GM12878 (cell line): Measurements from ENCODE around the gene GFRA1. TPM values are rescaled to one million over a fixed set of nuclear protein-coding genes. Genes with fewer than 3 reads are reported as not detected.

ENCODE experiments used
- ATAC-seq: fragments of 200-7000 bp; cut with Tn5 transposase; 3 replicates; pipeline ENCODE4 v1.9.1; 2020; ENCODE audit warnings: mild to moderate bottlenecking, moderate library complexity
- BruUV-seq: library from RNA; stranded (reverse); fragments of 400-500 nt; replicated peaks from 2 replicates; lab custom pipeline; 2021; lab: Mats Ljungman, UMichigan
- CTCF ChIA-PET: fragments of 300-600 bp; sonication (Branson Sonifier 250); formaldehyde crosslinking; extraction: SDS; loops from one replicate; lab custom pipeline; 2021; ENCODE audit warnings: inconsistent platforms; lab: Yijun Ruan, JAX
- POLR2A ChIA-PET: fragments of 350-600 bp; formaldehyde crosslinking; extraction: SDS; loops from one replicate; lab custom pipeline; 2021; ENCODE audit warnings: inconsistent platforms; lab: Charles Lee
- RAD21 ChIA-PET: fragments of 300-600 bp; sonication (Branson Sonifier 250); formaldehyde crosslinking; loops from one replicate; lab custom pipeline; 2023; ENCODE audit warnings: antibody characterized with exemption; ENCODE audit not compliant: unreplicated experiment; lab: Charles Lee
- SMC1A ChIA-PET: fragments of 300-600 bp; sonication (Branson Sonifier 250); formaldehyde crosslinking; loops from one replicate; lab custom pipeline; 2023; ENCODE audit not compliant: unreplicated experiment, uncharacterized antibody; lab: Charles Lee
- DNase-seq: peaks from one replicate; pipeline ENCODE4 v3.0.0-alpha.2; 2011; ENCODE audit warnings: low read depth, low spot score
- FAIRE-seq: peaks from 3 replicates; lab custom pipeline; 2011; peaks lifted over from hg19 to GRCh38; lab: Jason Lieb, UNC
- H2AFZ ChIP-seq: 2 replicates; pipeline ENCODE4 v1.6.0; 2011; ENCODE audit warnings: low read depth, low read length, control low read depth; ENCODE audit not compliant: control insufficient read depth
- H3K27ac ChIP-seq: 2 replicates; pipeline ENCODE4 v1.5.1; 2011; ENCODE audit warnings: control low read depth; ENCODE audit not compliant: control insufficient read depth, insufficient read depth
- H3K27me3 ChIP-seq, 2 experiments: replicated peaks in 1 of 2; 2 replicates each; pipeline versions ENCODE4 v1.6.0 to v1.6.1; 2011; ENCODE audit warnings: low read length in 1 of 2; ENCODE audit not compliant: control insufficient read depth in 2 of 2, insufficient read depth in 2 of 2
- H3K36me3 ChIP-seq, 2 experiments: 2 replicates each; pipeline ENCODE4 v1.5.1; 2011; ENCODE audit warnings: low read length in 1 of 2; ENCODE audit not compliant: control insufficient read depth in 2 of 2, insufficient read depth in 2 of 2
- H3K4me1 ChIP-seq: 2 replicates; pipeline ENCODE4 v1.6.1; 2011; ENCODE audit warnings: mild to moderate bottlenecking, low read length, moderate library complexity, mixed read lengths; ENCODE audit not compliant: control insufficient read depth, insufficient read depth
- H3K4me2 ChIP-seq: 2 replicates; pipeline ENCODE4 v1.6.0; 2011; ENCODE audit warnings: control low read depth; ENCODE audit not compliant: control insufficient read depth, insufficient read depth
- H3K4me3 ChIP-seq: fragments of 200-600 bp; sonication (generic); 2 replicates; pipeline ENCODE4 v1.5.1; 2016
- H3K79me2 ChIP-seq: 2 replicates; pipeline ENCODE4 v1.6.0; 2011; ENCODE audit warnings: low read length; ENCODE audit not compliant: control insufficient read depth, insufficient read depth
- H3K9ac ChIP-seq: 2 replicates; pipeline ENCODE4 v1.8.0; 2011; ENCODE audit warnings: low read length, control low read depth, mixed read lengths; ENCODE audit not compliant: control insufficient read depth, insufficient read depth
- H3K9me3 ChIP-seq: replicated peaks from 3 replicates; pipeline ENCODE4 v1.5.1; 2011; ENCODE audit warnings: mild to moderate bottlenecking, low read length; ENCODE audit not compliant: control insufficient read depth, insufficient read depth
- H4K20me1 ChIP-seq: 2 replicates; pipeline ENCODE4 v1.6.0; 2011; ENCODE audit not compliant: control insufficient read depth, insufficient read depth
- E4F1 ChIP-seq: fragments of 450-650 bp; IDR thresholded peaks from 2 replicates; pipeline ENCODE4 v1.6.1; 2018; ENCODE audit warnings: borderline replicate concordance, mild to moderate bottlenecking; ENCODE audit not compliant: partially characterized antibody
- HDGF ChIP-seq: fragments of 450-650 bp; IDR thresholded peaks from 2 replicates; pipeline ENCODE4 v1.6.1; 2016; ENCODE audit warnings: antibody characterized with exemption
- IKZF1 ChIP-seq: fragments of 450-650 bp; conservative IDR thresholded peaks from 2 replicates; pipeline ENCODE4 v1.6.1; 2017; ENCODE audit warnings: antibody characterized with exemption, mild to moderate bottlenecking
- JUNB ChIP-seq: IDR thresholded peaks from 2 replicates; pipeline ENCODE4 v1.6.1; 2016; ENCODE audit warnings: antibody characterized with exemption, mild to moderate bottlenecking
- MYB ChIP-seq: fragments of 150-350 bp; IDR thresholded peaks from 2 replicates; pipeline ENCODE4 v1.6.1; 2014; ENCODE audit warnings: mild to moderate bottlenecking, low read depth, low read length, borderline replicate concordance
- NFXL1 ChIP-seq: fragments of 450-650 bp; IDR thresholded peaks from 2 replicates; pipeline ENCODE4 v1.6.1; 2017; ENCODE audit warnings: antibody characterized with exemption, mild to moderate bottlenecking, borderline replicate concordance
- NFYB ChIP-seq: IDR thresholded peaks from 2 replicates; pipeline ENCODE4 v1.6.1; 2011; ENCODE audit warnings: low read depth, mild to moderate bottlenecking, low read length, improper control_type of control experiment, moderate library complexity; ENCODE audit not compliant: insufficient read depth
- PML ChIP-seq: IDR thresholded peaks from 2 replicates; pipeline ENCODE4 v1.6.1; 2012; ENCODE audit warnings: low read length, inconsistent platforms
- POLR2AphosphoS5 ChIP-seq: IDR thresholded peaks from 2 replicates; pipeline ENCODE4 v1.6.1; 2011; ENCODE audit warnings: mild to moderate bottlenecking, low read length, inconsistent platforms
- RBBP5 ChIP-seq: fragments of 200-600 bp; sonication (generic); conservative IDR thresholded peaks from 2 replicates; pipeline ENCODE4 v1.6.1; 2016
- SIX5 ChIP-seq: IDR thresholded peaks from 2 replicates; pipeline ENCODE4 v1.6.1; 2011; ENCODE audit warnings: mild to moderate bottlenecking, low read depth, low read length, moderate library complexity; ENCODE audit not compliant: severe bottlenecking
- SKIL ChIP-seq: fragments of 450-650 bp; IDR thresholded peaks from 2 replicates; pipeline ENCODE4 v1.6.1; 2017; ENCODE audit warnings: mild to moderate bottlenecking, low read depth, inconsistent platforms; ENCODE audit not compliant: poor library complexity, severe bottlenecking
- SP1 ChIP-seq: IDR thresholded peaks from one replicate; pipeline ENCODE4 v1.6.1; 2011; ENCODE audit warnings: low read depth, low read length
- SRF ChIP-seq, 2 experiments: IDR thresholded peaks; 2 replicates each; pipeline ENCODE4 v1.6.1; 2011; ENCODE audit warnings: low read depth in 2 of 2, low read length in 2 of 2, mild to moderate bottlenecking in 1 of 2, moderate library complexity in 1 of 2
- TBL1XR1 ChIP-seq: IDR thresholded peaks from 2 replicates; pipeline ENCODE4 v1.6.1; 2012; ENCODE audit warnings: low read depth, low read length, improper control_type of control experiment
- WGBS: methylation state at CpG from one replicate; pipeline ENCODE4 v1.1.6; 2016; ENCODE audit warnings: low lambda C conversion rate; ENCODE audit not compliant: insufficient replicate concordance, insufficient coverage; ENCODE audit errors: missing lambda C conversion rate; 5-methylcytosine and 5-hydroxymethylcytosine counted together
- in situ Hi-C: fragments of 300-500 bp; cut with MboI; formaldehyde crosslinking; loops from 9 replicates; pipeline ENCODE4 v1.14.3; 2018; ENCODE audit warnings: mixed read lengths
- intact Hi-C: fragments of 100-400 bp; cut with micrococcal nuclease; formaldehyde crosslinking; loops from one replicate; pipeline ENCODE4 v1.14.2; 2022; ENCODE audit not compliant: unreplicated experiment
- polyA plus RNA-seq, 11 experiments: library from polyadenylated mRNA; depleted of rRNA in 4 of 11; unstranded in 6 of 11; stranded (reverse) in 5 of 11; fragments of >200 nt; fragmentation: Nextera tagmentation in 4 of 11; fragmentation: Illumina TruSeq in 1 of 11; extraction: Ambion mirVana in 4 of 11; extraction: Trizol in 1 of 11; gene quantifications; 1 replicate in 1 of 11; 2 replicates in 10 of 11; pipeline versions ENCODE4 v1.2.1 to v1.2.3, GENCODE V29; 2011 to 2016; ENCODE audit warnings: inconsistent platforms in 2 of 11, missing spikeins in 2 of 11, low read depth in 1 of 11
- total RNA-seq, 4 experiments: library from RNA; depleted of rRNA in 3 of 4; stranded (reverse); fragments of >200 nt in 3 of 4; fragmentation: Illumina TruSeq in 1 of 4; extraction: Trizol in 1 of 4; gene quantifications; 2 replicates each; pipeline versions ENCODE4 v1.2.1 to v1.2.3, GENCODE V29; 2013 to 2021

Gene GFRA1
- total and polyA plus RNA-seq, 10 of the 15 experiments (the other 5 are each of a cell fraction or from before 2014, with no cell fraction given): 0.05 to 0.19 TPM; not detected in 8

- H3K9ac ChIP-seq: no peak overlapping the region
- no peak overlapping the region for H3K27ac ChIP-seq
- H3K9me3 ChIP-seq: no peaks in the 10 kb centered on the region
- H4K20me1 ChIP-seq: no peaks in the 10 kb centered on the region
- no peaks in the 10 kb centered on the region for H3K36me3 ChIP-seq
- H3K79me2 ChIP-seq: no peaks in the 10 kb centered on the region
- H3K27me3 ChIP-seq: no peaks in the 10 kb centered on the region
- BruUV-seq: no TSS peak
- no peak for ATAC-seq
- no peak for DNase-seq
- ChIA-PET SMC1A (no interaction called here), POLR2A (no interaction called here), CTCF (no interaction called here), RAD21 (no interaction called here)
- in situ Hi-C loops (no loop called here), intact Hi-C loops (no loop called here)
- no peak for FAIRE-seq
- H3K4me3 ChIP-seq: no peak overlapping the region
- H2AFZ ChIP-seq: no peak overlapping the region
- WGBS: 70% methylated on average over 4 of the region's 4 CpGs
- H3K4me2 ChIP-seq: no peak overlapping the region
- no peak for TF ChIP-seq SP1
- TF ChIP-seq RBBP5: no peak
- TF ChIP-seq JUNB: no peak
- no peak for TF ChIP-seq TBL1XR1
- TF ChIP-seq SKIL: no peak
- no peak for TF ChIP-seq SIX5
- no peak for TF ChIP-seq POLR2AphosphoS5
- TF ChIP-seq IKZF1: no peak
- TF ChIP-seq NFXL1: no peak
- TF ChIP-seq PML: no peak
- no peak for TF ChIP-seq NFYB
- no peak for TF ChIP-seq E4F1
- no peak for TF ChIP-seq MYB
- no peak for TF ChIP-seq SRF (IDR thresholded peaks at IDR 0.05; ENCODE audit: low read depth in 2 of 2, low read length in 2 of 2)
- TF ChIP-seq HDGF: no peak
- no peaks in the 10 kb centered on the region for H3K4me1 ChIP-seq
Measured at GRCh38 chr10:116195583-116195982, 77.4 kb downstream of the GFRA1 start.
